GM21390 (cell line): Measurements from ENCODE around the gene ZNF646.
"Not testable (repeated sequence)": the region's sequence is repeated elsewhere in the genome, so short reads cannot be mapped to it uniquely, and the experiment has no call there.

ENCODE experiments used
- ATAC-seq: cut with Tn5 transposase; IDR thresholded peaks from one replicate; pipeline ENCODE4 v1.9.1; 2021; ENCODE audit not compliant: unreplicated experiment

The ZNF646 gene

DNA sequence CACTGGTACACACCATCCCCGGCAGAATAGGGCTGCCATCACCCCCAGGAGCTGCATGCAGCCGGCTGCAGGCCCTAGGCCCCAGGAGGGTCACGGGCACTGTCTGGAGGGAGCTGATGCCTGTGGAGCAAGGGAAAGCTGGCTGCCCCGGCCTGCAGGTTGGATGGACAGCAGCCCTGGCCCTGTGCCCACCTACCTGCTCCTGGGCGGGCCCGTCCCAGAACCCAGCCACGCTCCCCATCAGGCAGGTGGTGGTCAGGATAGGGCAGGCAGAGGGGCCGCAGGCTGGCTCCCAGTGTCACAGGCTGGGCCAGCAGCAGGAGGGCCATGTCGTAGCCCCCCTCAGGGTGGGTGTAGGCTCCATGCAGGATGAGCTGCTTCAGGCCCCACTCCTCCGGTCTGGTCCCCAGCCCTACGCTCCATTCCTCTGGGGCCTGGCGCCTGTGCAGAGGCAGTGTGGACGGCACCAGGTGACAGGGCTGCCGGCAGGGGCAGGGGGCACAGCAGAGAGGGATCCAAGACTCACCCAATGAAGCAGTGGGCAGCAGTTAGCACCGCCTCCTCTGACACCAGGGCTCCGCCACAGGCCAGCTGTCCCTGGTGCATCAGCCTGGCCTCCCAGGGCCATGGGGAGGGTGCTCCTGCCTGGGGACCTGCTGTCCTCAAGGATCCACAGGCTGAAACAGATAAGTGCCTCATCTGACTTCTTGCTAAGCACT is 10.5 kb downstream of the ZNF646 start:
- ATAC-seq: no peak

- no peak for ATAC-seq
These were observed 11.2 kb downstream of the ZNF646 start for GRCh38 chr16:31085411-31085810.

DNA sequence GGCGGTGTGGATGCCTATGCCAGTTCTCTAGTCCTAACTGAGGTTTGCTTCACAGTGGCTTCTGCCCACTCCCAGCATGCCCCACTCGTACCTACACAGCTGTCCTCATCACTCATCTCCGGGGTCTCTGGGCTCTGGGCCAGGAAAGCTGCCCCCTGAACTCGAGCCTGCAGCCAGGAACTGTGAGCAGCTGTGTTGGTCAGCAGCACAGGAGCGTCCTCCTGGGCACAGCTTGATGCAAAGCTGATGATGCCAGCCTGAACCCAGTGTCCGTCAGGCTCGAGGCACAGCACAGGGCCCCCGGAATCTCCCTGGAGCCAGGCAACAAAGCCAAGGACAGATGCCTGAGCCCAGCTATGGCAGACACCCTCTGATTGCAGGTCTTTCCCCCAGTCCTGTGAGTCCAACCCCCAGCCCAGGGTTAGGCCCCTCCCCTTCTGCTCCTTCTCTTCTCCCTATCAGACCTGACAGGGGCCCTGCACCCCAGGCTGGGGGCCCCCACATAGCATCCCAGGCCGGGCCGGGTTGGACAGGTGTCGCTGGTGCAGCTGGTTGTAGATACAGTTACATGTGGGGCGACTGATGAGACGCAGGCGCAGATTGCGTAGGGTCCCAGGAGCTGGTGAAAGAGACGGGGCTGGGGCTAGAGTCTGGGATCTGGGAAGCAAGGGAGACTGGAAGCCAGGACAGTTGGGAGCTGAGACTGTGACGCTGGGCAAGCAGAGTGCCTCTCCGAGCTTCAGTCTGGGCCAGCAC is 11.8 kb downstream of the ZNF646 start:
- no peak for ATAC-seq

- no peak for ATAC-seq
These were observed 12.3 kb downstream of the ZNF646 start for GRCh38 chr16:31086629-31086906.

- no peak for ATAC-seq
These were observed 13.3 kb downstream of the ZNF646 start for GRCh38 chr16:31087481-31087880.

DNA sequence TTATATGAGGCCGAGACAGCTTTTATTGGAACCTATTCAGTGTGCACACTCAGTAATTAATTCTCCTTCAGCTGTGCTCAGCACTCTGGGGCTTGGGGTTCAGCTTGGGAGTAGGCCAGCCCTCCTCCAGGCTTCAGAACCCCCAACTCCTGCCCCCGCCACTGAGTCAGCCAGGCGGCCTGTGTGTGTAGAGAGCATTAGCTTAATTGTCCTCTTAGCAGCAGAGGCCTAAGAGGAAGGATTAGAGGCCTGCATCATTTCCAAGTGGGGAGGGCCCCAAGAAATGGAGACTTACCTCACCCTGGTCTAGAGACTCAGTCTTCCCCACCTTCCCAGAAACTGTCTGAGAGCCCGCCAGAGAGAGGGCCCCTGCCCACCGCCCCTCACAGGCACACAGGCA is 13.7 kb downstream of the ZNF646 start:
- ATAC-seq: no peak

DNA sequence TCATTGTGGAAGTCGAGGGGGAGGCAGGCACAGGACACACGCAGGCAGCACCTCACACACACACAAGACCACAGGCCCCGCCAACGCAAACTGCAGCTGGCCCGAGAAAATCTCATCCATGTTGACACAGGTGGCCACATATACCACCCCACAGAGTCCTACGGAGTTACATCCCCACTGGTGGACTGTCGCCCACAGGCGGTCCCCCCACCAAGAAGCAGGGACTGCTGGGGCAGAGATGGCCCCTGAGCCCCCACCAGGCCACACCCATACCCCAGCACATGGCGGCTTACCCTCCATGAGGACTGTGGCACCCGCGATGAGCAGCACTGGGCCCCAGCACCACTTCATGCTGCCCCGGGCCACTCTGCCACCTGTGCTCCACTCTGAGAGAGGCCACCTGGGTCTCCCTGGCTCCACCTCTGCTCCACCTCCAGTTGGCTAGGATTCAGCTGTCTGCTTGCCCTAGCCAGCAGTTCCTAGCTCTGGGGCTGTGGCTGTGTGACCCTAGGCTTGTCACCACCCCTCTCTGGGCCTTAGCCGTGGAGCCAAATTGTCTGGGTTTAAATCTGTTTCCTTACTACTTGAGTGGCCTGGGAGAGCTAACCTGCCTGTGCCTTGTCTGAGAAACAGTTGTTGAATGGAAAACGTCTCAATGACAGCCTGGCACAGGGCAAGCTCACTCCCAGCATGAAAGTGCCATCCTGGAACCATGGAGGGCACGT is 14.4 kb downstream of the ZNF646 start, which contains the start of gene PRSS53:
PRSS53 (minus strand) TSS at position 485 of the 725 bp plus-strand sequence; CDS start at position 351, 134 bp downstream.
- no peak for ATAC-seq

DNA sequence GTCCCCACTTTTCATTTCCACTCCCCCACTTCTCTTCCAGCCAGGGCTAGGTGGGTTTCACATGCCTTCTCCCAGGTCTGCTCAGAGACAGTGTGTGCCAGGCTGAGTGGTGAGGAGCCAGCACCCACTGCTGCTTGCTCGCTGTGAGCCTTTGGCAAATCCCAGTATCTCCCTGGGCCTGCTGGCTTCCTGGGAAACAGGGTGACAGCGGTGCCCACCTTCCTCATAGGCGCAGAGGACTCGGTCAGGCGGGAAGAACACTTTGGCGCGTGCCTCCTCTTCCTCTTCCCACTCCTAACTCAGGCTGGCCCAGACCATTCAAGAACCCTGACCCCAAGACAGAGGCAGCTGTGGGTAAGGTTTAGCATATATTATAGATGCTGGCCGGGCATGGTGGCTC is 15.0 kb downstream of the ZNF646 start:
- no peak for ATAC-seq

DNA sequence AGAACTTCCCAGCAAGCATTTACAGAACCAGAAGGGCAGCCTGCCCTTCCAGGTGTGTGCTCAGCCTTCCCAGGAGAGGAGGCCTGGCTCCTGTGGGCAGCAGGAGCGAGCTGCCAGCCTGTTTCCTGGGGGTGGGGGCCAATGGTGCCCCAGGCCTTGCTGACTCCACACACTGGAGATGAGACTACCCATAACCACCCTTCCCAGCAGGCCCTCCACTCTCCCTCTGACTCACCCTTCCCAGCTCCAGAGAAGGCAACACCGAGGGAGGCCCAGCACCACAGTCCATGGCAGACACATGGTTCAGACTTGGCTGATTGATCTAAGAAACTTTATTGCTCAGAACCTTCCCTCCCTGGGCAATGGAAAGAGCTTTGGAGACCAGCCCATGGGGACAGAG is 16.3 kb downstream of the ZNF646 start:
- ATAC-seq: no peak

DNA sequence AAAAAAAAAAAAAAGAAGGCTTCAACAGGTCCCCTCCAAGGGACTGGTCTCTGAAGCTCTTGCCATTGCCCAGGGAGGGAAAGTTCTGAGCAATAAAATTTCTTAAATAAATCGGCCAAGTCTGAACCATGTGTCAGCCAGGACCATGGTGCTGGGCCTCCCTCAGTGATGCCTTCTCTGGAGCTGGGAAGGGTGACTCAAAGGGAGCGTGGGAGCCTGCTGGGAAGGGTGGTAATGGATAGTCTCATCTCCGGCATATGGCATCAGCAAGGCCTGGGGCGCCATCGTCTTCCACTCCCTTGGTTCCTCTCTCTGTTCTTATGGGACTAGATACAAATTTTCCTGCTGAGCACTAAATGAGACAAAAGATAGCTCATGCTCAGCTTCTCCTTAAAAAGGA is 18.1 kb downstream of the ZNF646 start:
- ATAC-seq: no peak

- no peak for ATAC-seq
These were observed 19.0 kb downstream of the ZNF646 start for GRCh38 chr16:31093132-31093703.

GRCh38 chr16:31094088-31094423 is 19.8 kb downstream of the ZNF646 start:
- no peak for ATAC-seq

GRCh38 chr16:31094424-31095120 is 20.4 kb downstream of the ZNF646 start, which contains the start of gene VKORC1:
VKORC1 (minus strand) TSS chr16:31094797; CDS start chr16:31094729, 68 bp downstream.
- ATAC-seq: peak; percentile 85

DNA sequence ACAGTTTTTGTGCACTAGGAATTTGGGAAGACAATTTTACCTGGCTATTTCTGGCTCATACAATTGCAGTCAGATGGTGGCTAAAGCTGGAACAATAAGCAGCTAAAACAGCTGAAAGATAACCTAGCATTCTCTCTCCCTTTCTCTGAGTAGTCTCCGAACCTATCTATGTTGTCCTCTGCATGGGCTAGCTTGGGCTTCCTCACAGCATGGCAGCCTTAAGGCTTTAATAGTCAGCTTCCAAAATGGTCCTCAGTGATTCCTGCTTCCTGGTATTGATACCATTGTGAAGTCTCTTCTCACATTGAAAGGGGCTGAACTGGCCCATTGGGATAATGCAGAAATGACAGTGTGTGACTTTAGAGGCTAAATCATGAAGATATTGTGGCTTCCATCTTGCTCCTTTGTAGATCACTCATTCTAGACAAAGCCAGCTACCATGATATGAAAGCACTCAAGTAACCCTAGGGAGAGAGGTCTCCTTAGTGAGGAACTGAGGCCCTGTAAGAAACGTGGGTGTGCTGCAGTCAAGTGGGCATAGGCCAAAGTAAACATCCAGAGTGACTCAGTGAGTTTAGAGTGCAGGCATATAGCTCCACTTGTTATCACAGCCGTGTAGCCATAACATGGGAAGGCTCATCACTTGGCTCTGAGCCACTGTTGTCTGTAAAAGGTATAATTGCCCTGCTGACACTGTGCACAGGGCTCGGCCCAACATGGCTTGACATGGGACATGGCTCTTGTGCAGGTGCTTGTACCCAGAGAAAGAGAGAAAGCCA is 25.8 kb downstream of the ZNF646 start:
- ATAC-seq: no peak

DNA sequence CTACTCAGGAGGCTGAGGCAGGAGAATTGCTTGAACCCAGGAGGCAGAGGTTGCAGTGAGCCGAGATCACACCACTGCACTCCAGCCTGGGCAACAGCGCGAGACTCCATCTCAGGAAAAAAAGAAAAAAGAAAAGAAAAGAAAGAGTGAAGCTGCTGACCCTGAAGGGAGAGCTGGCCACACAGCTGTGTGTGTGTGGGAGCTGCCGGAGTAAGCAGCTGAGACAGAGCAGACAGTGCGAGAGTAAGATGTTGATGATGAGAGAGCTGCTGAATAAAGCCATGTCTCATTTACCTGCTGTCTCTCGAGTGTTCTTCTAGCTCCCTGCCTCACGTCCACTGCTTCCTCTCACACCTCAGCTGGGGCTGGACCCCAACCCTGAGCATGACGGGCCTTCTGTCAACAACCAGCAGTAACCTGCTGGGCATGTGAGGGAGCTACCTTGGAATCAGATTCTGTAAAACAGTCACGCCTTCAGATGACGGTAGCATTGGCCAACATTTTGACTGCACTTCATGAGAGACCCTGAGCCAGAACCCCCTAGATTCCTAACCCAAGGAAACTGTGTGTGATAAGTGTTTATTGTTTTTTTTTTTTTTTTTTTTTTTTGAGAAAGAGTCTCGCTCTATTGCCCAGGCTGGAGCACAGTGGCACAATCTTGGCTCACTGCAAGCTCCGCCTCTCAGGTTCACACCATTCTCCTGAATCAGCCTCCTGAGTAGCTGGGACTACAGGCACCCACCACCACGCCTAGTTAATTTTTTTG is 26.8 kb downstream of the ZNF646 start:
- not testable (repeated sequence) for ATAC-seq

- ATAC-seq: no peak
These were observed 31.5 kb downstream of the ZNF646 start for GRCh38 chr16:31105677-31106213.

DNA sequence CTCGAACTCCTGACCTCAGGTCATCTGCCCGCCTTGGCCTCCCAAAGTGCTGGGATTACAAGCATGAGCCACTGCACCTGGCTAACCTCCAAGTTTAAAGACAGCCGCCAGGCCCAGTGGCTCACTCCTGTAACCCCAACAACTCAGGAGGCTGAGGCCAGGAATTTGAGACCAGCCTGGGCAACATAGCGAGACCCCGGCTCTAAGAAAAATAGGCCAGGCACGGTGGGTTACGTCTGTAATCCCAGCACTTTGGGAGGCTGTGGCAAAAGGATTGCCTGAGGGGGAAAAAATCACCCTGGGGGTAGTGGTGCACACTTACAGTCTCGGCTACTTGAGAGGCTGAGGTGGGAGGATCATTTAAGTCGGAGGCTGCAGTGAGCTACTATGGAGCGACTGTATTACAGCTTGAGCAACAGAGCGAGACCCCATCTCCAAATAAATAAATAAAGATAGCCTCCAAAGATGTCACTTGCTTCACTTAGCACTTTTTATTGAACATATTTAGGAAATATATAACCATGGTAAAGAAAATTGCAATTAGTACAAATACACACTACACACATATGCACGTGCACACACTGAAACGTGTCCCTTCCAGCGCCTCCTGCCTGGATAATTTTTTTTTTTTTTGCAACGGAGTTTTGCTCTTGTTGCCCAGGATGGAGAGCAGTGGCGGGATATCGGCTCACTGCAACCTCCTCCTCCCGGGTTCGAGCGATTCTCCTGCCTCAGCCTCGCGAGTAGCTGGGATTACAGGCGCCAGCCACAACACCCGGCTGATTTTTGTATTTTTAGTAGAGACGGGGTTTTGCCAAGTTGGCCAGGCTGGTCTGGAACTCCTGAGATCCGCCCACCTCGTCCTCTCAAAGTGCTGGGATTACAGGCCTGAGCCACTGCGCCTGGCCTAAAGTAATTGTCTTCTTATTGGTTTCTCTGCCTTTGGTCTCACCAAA is 32.6 kb downstream of the ZNF646 start:
- no peak for ATAC-seq

DNA sequence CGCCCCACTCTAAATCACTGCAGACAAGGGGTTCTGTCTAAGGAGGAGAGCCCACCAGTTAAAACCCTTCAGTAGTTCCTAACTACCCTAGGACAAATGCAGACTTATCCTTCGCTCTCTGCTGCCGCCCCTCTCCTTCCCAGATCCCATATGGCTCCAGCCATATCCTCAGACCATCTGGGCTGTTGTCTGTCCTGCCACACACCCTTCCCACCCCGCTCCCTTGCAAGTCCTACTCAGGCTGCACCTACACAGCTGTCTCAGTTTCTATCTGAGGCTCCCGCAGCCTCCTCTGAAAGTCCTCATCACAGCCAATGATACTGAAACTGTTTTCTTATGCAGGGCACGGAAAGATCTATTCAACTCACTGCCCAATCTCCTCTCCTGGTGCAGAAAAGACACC is 33.2 kb downstream of the ZNF646 start:
- ATAC-seq: peak; percentile 53
